ENCODE data around the gene TMEM187. TPM values are rescaled to one million over a fixed set of nuclear protein-coding genes. Genes with fewer than 3 reads are reported as not detected.

Gene TMEM187
- total RNA-seq, 1 donor from 2014 or later = 3.3 TPM

- DNase-seq (ENCODE audit: extremely low read depth, low read depth, low spot score) = no peak
Measured at GRCh38 chrX:153953892-153954557, 18.5 kb upstream of the TMEM187 start.

DNA sequence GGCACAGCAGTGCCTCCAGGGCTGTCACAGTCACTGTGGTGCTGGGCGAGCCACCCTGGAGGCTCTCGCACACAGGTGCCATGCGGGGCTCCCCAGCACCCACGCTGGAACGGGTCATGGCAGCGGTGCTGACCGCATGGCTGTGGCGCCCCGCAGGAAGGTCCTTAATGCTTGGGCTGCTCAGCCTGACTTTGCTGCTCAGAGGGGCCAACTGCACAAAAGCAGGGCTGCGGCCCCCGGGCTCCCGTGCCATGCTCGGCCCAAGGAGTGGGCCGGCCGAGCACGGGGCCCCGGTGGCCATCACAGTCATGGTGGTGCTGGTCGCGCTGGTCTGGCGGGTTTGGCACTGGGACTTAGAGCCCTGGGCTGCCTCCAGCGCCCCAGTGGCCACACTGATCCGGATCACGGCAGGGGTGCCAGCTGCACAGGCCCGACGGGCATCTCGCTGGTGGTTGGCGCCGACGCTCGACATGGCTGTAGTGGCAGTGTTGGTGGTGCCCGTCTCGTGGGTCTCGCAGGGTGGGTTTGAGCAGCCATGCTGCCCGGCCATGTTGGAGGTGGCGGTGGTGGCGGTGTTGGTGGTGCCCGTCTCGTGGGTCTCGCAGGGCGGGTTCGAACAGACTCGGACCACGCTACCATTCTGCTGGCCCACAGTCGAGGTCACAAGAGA lies 17.9 kb upstream of the TMEM187 start:
- no peak for DNase-seq (ENCODE audit: extremely low read depth, low read depth, low spot score)

DNA sequence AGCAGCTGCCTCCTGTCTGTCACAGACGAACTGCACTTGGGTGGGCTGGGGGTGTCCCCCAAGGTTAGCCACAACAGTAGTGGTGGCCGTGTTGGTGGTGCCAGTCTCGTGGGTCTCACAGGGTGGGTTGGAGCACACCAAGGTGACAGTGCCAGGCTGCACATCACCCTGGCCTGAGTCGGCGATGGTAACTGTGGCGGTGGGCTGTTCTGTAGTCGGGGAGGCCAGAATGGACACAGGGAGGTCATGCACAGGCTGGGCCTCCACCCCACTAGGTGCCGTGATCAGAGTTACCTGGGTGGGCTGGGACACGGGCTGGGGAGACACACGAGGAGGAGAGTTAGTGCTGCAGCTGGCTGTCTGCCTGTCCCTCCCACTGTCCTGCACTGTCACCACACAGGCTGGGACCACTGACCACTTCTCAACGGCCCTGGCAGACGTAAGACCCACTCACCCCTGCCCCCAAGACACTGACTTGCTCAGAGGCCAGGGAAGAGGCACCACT lies 17.3 kb upstream of the TMEM187 start:
- no peak for DNase-seq (ENCODE audit: extremely low read depth, low read depth, low spot score)

DNA sequence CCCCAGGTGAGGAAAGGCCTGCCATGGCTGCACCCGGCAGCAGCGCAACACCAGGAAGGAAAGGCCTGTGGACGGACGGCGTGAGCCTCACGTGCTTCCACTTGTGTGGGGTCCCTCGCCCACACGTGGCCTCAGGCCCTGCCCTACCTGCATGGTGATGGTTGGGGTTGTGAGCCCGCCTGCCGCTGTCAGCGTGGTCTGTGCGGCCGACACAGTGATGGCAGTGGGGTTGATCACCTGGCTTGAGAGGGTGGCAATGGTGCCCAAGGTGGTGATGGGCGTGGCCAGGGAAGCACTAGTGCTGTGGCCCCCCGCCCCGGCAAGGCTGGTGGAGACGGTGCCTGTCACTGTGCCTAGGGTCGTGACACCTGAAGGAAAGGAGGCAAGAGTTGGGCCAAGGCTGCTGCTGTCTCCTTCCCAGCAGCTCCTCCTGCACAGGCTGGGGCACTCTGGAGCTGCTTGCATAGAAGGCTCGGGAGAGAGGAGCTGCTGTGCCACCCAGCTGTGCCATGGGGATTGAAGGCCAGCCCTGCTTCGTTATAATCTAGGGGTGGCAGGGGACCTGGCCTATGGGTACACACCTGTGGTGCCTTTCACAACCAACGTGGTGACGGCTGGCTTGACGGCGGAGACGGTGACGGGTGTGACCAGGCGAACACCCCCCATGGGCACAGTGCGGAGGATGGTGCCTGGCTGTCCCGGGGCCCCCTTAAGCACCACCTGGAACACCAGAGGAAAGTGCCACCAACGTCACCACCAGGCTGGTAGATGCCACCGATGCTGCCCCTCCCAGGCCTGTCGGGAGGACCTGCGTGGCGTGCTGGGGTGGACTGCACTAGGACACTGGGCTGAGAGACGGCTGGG lies 16.3 kb upstream of the TMEM187 start:
- DNase-seq (ENCODE audit: extremely low read depth, low read depth, low spot score) = no peak

- no peak for DNase-seq (ENCODE audit: extremely low read depth, low read depth, low spot score)
Measured at GRCh38 chrX:153957224-153957623, 15.3 kb upstream of the TMEM187 start.

DNA sequence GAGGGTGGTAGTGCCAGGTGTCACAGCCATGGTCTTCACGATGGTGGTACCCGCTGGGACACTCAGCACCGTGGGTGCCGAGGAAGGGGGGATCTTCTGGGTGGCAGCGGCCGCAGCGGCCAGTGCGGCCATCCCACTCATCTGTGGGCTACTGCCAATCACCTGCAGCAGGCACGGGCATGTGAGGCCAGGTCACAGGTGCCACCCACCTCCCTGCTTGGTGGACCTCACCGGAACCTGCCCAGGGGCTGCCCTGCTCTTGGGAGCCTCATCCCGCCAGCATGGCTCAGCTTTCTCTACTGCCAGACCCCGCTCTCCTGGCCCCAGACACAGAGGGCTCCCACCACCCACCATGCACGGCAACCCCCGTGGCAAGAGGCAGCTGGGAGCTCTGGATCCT lies 13.9 kb upstream of the TMEM187 start:
- DNase-seq (ENCODE audit: extremely low read depth, low read depth, low spot score) = no peak

DNA sequence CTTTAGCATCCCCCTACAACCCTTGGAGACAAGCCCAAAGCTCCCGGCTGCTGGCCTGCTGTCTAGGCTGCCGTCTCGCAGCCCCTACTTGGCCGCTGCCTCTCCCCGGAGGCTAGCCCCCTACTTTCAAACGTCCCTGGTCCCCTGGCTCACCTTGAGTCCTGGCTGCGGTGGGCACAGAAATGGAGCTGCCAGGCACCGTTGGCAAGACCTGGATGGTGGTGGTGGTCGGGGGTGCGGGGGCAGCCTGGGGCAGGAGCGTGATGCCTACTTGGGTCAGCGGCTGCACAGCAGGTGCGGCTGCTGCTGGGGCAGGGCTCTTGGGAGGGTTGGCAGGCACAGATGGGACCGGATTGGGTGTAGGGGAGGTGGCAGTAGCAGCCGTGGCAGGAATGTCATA lies 12.9 kb upstream of the TMEM187 start:
- no peak for DNase-seq (ENCODE audit: extremely low read depth, low read depth, low spot score)

- DNase-seq (ENCODE audit: extremely low read depth, low read depth, low spot score) = no peak
Measured at GRCh38 chrX:153960077-153960476, 12.5 kb upstream of the TMEM187 start.

- no peak for DNase-seq (ENCODE audit: extremely low read depth, low read depth, low spot score)
Measured at GRCh38 chrX:153960786-153961185, 11.8 kb upstream of the TMEM187 start.

- DNase-seq (ENCODE audit: extremely low read depth, low read depth, low spot score) = no peak
Measured at GRCh38 chrX:153961292-153961691, 11.3 kb upstream of the TMEM187 start.

- no peak for DNase-seq (ENCODE audit: extremely low read depth, low read depth, low spot score)
Measured at GRCh38 chrX:153963546-153963945, 9.0 kb upstream of the TMEM187 start.

DNA sequence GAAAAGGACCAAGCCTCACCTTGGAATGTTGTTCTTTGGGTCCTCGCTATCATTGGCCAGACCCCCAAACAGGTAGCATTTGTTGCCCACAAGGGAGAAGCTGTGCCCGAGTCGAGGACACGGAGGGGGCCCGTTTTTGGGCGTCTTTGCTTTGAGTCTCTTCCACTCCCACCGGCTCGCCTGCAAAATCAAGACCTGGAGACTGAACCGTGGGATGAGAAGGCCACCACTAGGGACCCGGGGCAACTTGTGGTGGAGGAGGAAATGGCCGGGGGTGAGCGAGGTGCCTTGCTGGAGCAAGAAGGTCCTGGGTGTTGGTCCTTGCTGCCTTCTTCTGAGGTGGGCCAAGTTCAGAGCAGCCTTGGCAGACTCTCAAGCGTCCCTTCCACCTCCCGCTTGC lies 8.4 kb upstream of the TMEM187 start:
- no peak for DNase-seq (ENCODE audit: extremely low read depth, low read depth, low spot score)

- no peak for DNase-seq (ENCODE audit: extremely low read depth, low read depth, low spot score)
Measured at GRCh38 chrX:153965406-153965805, 7.1 kb upstream of the TMEM187 start.

DNA sequence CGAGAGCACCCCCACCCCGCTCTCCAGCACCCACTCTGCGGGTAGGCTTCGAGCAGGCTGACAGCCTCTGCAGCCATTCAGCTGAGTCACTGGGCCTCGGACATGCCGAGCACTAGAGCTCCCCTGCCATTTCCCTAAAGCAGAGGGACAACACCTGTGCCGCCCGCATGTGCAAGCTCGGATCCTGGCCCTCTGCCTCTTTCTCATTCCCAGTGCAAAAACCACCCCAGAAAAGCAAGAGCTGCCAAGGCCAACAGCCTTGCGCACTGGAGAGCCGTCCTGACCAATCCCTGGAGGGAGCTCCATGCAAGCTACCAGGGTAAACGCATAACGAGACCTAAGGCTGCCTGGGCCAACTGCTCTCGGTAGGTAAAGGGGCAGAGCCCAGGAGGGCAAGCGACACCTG lies 6.3 kb upstream of the TMEM187 start:
- DNase-seq (ENCODE audit: extremely low read depth, low read depth, low spot score) = no peak

DNA sequence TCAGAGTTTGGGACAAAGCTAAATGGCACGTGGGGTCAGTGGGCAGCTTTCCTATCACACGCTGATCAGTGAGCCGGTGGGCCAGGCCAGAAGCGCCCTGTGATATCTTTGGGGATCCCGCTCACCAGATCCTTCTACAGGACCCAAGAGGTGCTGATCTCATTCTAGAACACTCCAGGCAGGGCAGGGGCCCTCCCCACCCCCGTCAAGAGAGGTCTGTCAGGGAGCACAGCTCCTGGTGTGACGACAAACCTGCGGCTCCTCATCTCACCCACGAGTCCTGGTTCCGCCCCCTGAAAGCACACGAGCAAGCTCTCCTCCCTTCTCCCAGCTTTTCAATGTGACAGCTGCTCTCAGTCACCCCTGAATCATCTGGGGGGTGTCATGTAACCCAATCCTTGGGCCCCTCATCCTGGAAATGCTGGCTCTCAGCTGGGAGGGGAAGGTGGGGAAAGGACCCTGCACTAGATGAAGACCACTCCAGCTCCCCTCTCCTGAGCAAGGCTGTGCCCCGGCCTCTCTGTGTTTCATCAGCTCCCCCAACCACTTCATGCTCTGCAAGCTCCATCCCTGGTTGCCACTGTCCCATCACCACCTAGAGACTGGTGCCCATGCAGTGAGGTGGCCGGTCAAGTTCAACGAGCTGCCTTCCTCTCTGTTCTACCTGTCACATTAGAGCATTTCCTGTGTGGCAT lies 5.6 kb upstream of the TMEM187 start:
- DNase-seq (ENCODE audit: extremely low read depth, low read depth, low spot score) = no peak

DNA sequence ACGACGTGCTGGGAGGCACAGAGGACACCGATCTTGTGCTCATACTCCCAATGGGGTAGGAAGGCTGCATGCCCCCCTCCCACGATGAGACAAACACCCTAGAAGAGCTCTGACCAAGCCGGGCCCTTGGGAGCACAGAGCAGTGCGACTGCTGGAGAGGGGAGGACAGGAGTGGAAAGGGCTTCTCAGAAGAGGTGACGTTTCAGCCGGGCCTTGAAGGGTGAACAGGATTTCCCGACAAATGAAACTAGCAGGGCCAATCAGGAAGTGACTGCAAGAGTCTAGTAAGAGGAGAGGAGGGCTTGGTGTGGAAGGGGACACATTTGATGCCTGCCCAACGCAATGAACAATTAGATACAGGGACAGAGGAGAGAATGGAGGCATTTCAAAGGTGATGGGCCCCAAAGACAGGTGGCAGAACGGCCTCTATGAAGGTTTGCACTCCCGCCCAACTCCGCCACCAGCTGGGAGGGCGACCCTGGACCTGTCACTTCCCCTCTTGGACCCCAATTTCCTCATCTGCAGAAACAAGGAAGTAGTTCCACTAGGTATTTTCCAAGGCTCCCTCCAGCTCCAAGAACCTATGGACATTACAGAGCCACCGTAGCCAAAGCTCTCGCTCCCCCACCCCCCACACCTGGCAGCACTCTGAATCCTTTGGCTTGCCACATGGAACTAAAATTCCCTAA lies 4.9 kb upstream of the TMEM187 start:
- DNase-seq (ENCODE audit: extremely low read depth, low read depth, low spot score) = no peak

DNA sequence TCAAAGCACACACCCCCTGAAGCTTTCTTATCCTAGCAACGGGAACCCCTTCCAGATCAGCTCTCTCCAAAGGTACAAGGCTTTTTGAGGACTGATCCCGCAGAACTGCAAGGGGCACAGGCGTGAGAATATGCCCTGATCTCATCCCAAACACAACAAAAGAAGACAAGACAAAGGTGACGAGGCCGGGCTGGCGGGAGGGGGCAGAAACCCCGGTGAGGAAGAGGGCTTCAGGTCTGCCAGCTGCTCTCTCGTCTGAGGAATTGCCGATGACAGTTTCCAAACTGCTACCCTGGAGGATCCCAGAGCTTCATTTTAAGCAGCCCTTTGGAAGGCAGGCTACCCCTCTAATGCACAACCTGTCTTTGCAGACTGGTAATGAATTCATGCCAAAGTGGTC lies 4.3 kb upstream of the TMEM187 start:
- DNase-seq (ENCODE audit: extremely low read depth, low read depth, low spot score) = no peak

- DNase-seq (ENCODE audit: extremely low read depth, low read depth, low spot score) = no peak
Measured at GRCh38 chrX:153968754-153969124, 3.8 kb upstream of the TMEM187 start.

GRCh38 chrX:153969125-153969903 lies 3.2 kb upstream of the TMEM187 start:
- no peak for DNase-seq (ENCODE audit: extremely low read depth, low read depth, low spot score)

GRCh38 chrX:153969904-153970356 lies 2.6 kb upstream of the TMEM187 start:
- no peak for DNase-seq (ENCODE audit: extremely low read depth, low read depth, low spot score)

Data from glomerular endothelial cell (primary cell).